HG03135 (cell line): ENCODE measurements around the gene RBKS.
A peak's percentile ranks its signal among the peaks of the same experiment; 100 is the strongest.

ENCODE experiments used
- ATAC-seq: cut with Tn5 transposase; IDR thresholded peaks from one replicate; pipeline ENCODE4 v1.9.1; 2021; ENCODE audit warnings: mild to moderate bottlenecking, moderate library complexity; ENCODE audit not compliant: unreplicated experiment

RBKS gene

GRCh38 chr2:27890146-27890923 is at the start of gene RBKS, which contains the start of gene BABAM2:
Gene RBKS (minus strand): TSS chr2:27890387. CDS start chr2:27890345, 42 bp downstream.
Gene BABAM2 (plus strand): TSS chr2:27890729. CDS start chr2:27894557, 3,828 bp downstream.
- peak; percentile 68 for ATAC-seq

- no peak for ATAC-seq
Observed at GRCh38 chr2:27935026-27935425, 44.8 kb upstream of the RBKS start.

- no peak for ATAC-seq
Observed at GRCh38 chr2:27932396-27932795, 42.2 kb upstream of the RBKS start.

- ATAC-seq, result no peak
Observed at GRCh38 chr2:27931361-27931950, 41.3 kb upstream of the RBKS start.

- no peak for ATAC-seq
Observed at GRCh38 chr2:27929916-27930486, 39.8 kb upstream of the RBKS start.

GRCh38 chr2:27925766-27926472 is 35.7 kb upstream of the RBKS start:
- ATAC-seq, result no peak

GRCh38 chr2:27922842-27923241 is 32.7 kb upstream of the RBKS start:
- ATAC-seq, result no peak

- ATAC-seq, result no peak
Observed at GRCh38 chr2:27921880-27922547, 31.8 kb upstream of the RBKS start.

GRCh38 chr2:27921424-27921823 is 31.2 kb upstream of the RBKS start:
- no peak for ATAC-seq

- no peak for ATAC-seq
Observed at GRCh38 chr2:27920148-27920885, 30.1 kb upstream of the RBKS start.

GRCh38 chr2:27916293-27916995 is 26.3 kb upstream of the RBKS start:
- no peak for ATAC-seq

- no peak for ATAC-seq
Observed at GRCh38 chr2:27915874-27916273, 25.7 kb upstream of the RBKS start.

DNA sequence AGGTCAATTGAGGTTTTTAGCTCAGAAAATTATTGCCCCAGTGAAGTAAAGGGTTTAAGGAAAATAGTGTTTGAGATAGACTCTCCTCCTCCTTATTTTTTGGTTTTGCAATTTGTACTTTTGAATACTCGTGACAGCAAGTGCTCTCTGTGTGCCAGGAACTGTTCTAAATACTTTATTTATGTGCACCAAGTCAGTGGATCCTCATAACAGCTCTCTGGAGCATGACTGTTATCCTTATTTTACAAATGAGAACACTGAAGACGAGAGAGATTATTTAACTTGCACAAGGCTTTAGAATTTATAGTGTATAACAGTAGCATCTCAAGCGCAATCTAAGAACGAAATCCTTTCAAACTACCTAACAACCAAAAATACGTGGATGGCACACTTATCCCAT is 25.0 kb upstream of the RBKS start:
- ATAC-seq, result no peak

DNA sequence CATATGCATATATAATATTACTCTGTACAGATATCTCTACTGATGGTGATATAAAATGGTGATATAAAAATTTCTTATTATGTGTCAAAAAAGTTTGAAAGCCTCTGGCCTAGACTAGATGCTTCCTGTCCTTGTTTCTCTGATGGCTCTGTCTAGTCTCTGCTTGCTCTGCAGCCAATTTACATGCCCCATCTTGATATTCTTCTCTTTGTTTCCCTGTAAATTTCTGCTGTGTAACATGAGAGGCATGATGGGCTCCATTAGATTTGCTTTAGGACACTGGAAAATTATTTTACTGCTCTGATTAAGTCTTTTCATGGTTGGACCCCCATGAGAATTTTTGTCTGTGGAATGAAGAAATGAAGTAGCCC is 24.6 kb upstream of the RBKS start:
- ATAC-seq, result no peak

GRCh38 chr2:27914041-27914804 is 24.0 kb upstream of the RBKS start:
- no peak for ATAC-seq

GRCh38 chr2:27912512-27912911 is 22.3 kb upstream of the RBKS start:
- ATAC-seq, result no peak

GRCh38 chr2:27911458-27912210 is 21.4 kb upstream of the RBKS start:
- no peak for ATAC-seq

GRCh38 chr2:27909901-27910300 is 19.7 kb upstream of the RBKS start:
- ATAC-seq, result no peak
